ENCODE measurements around the gene DENND4C. TPM values are rescaled to one million over a fixed set of nuclear protein-coding genes. Genes with fewer than 3 reads are reported as not detected.

The DENND4C gene
- total and polyA plus RNA-seq, 2 donors (not counting 1 experiment from before 2014, with no cell fraction given) = 27.4 to 87.0 TPM

GRCh38 chr9:19229595-19230354 is 718 bp upstream of the DENND4C start:
- Histone ChIP-seq H3K4me1 (ENCODE audit: control insufficient read depth, extremely low read depth, insufficient read depth, low read length) (peaks cover 3% of the 10 kb centered on the region), H3K79me2 (ENCODE audit: control insufficient read depth, insufficient read depth, low read length) (peaks cover 40% of the 10 kb centered on the region), H3K9me3 (ENCODE audit: control insufficient read depth, insufficient read depth, low read depth, low read length) (no peaks in the 10 kb centered on the region), H3K27ac (ENCODE audit: insufficient read depth, low read length) (no peak overlapping the region), H3K9ac (ENCODE audit: insufficient read depth, low read length) (peak overlapping the region; percentile 24), H3K27me3 (ENCODE audit: control insufficient read depth, insufficient read depth, low read length) (no peaks in the 10 kb centered on the region), H2AFZ (ENCODE audit: low read length) (peak overlapping the region; percentile 95), H4K20me1 (ENCODE audit: control insufficient read depth, extremely low read depth, insufficient read depth, low read length) (no peaks in the 10 kb centered on the region), H3K4me2 (ENCODE audit: extremely low read depth, insufficient read depth, low read length) (peak overlapping the region; percentile 55), H3K36me3 (ENCODE audit: control insufficient read depth, insufficient read depth, low read length) (no peaks in the 10 kb centered on the region), H3K4me3 (replicated peaks in 1 of 4; ENCODE audit: control extremely low read depth in 1 of 4, insufficient read depth in 1 of 4, low read depth in 3 of 4, low read length in 4 of 4) (peak overlapping the region; percentile 60 to 97 (median 81))
- DNase-seq (ENCODE audit: low read depth in 2 of 2) = no peak
- no peak for TF ChIP-seq EZH2 (IDR thresholded peaks at IDR 0.05; ENCODE audit: low read length, missing control alignments)

- Histone ChIP-seq H3K4me2 (ENCODE audit: extremely low read depth, insufficient read depth, low read length) (peak overlapping the region; percentile 95), H3K4me1 (ENCODE audit: control insufficient read depth, extremely low read depth, insufficient read depth, low read length) (peaks cover 3% of the 10 kb centered on the region), H3K36me3 (ENCODE audit: control insufficient read depth, insufficient read depth, low read length) (no peaks in the 10 kb centered on the region), H3K4me3 (replicated peaks in 1 of 4; ENCODE audit: control extremely low read depth in 1 of 4, insufficient read depth in 1 of 4, low read depth in 3 of 4, low read length in 4 of 4) (peak overlapping the region; percentile 82 to 97 (median 96)), H3K79me2 (ENCODE audit: control insufficient read depth, insufficient read depth, low read length) (peaks cover 52% of the 10 kb centered on the region), H3K27ac (ENCODE audit: insufficient read depth, low read length) (peak overlapping the region; percentile 86), H4K20me1 (ENCODE audit: control insufficient read depth, extremely low read depth, insufficient read depth, low read length) (no peaks in the 10 kb centered on the region), H3K9me3 (ENCODE audit: control insufficient read depth, insufficient read depth, low read depth, low read length) (no peaks in the 10 kb centered on the region), H3K9ac (ENCODE audit: insufficient read depth, low read length) (peak overlapping the region; percentile 93), H3K27me3 (ENCODE audit: control insufficient read depth, insufficient read depth, low read length) (no peaks in the 10 kb centered on the region), H2AFZ (ENCODE audit: low read length) (peak overlapping the region; percentile 70)
- no peak for TF ChIP-seq CTCF (conservative IDR thresholded peaks at IDR 0.05 in 1 of 2, IDR thresholded peaks at IDR 0.05 in 1 of 2; ENCODE audit: low read depth in 1 of 2, low read length in 2 of 2)
- TF ChIP-seq EZH2 (IDR thresholded peaks at IDR 0.05; ENCODE audit: low read length, missing control alignments) = no peak
- peak; percentile 26 to 33 for DNase-seq (ENCODE audit: low read depth in 2 of 2)
Measured at GRCh38 chr9:19231126-19231903, 822 bp downstream of the DENND4C start.

GRCh38 chr9:19231904-19232822 is 1.7 kb downstream of the DENND4C start:
- H3K27ac ChIP-seq (ENCODE audit: insufficient read depth, low read length) = peak overlapping the region; percentile 86
- peak overlapping the region; percentile 93 for H3K9ac ChIP-seq (ENCODE audit: insufficient read depth, low read length)
- TF ChIP-seq CTCF (conservative IDR thresholded peaks at IDR 0.05 in 1 of 2, IDR thresholded peaks at IDR 0.05 in 1 of 2; ENCODE audit: low read depth in 1 of 2, low read length in 2 of 2) (no peak), EZH2 (IDR thresholded peaks at IDR 0.05; ENCODE audit: low read length, missing control alignments) (no peak)
- H3K79me2 ChIP-seq (ENCODE audit: control insufficient read depth, insufficient read depth, low read length) = peaks cover 55% of the 10 kb centered on the region
- no peaks in the 10 kb centered on the region for H3K27me3 ChIP-seq (ENCODE audit: control insufficient read depth, insufficient read depth, low read length)
- H3K4me3 ChIP-seq (replicated peaks in 1 of 4; ENCODE audit: control extremely low read depth in 1 of 4, insufficient read depth in 1 of 4, low read depth in 3 of 4, low read length in 4 of 4) = peak overlapping the region; percentile 82 to 97 (median 96)
- no peaks in the 10 kb centered on the region for H4K20me1 ChIP-seq (ENCODE audit: control insufficient read depth, extremely low read depth, insufficient read depth, low read length)
- H3K36me3 ChIP-seq (ENCODE audit: control insufficient read depth, insufficient read depth, low read length) = no peaks in the 10 kb centered on the region
- peak overlapping the region; percentile 95 for H3K4me2 ChIP-seq (ENCODE audit: extremely low read depth, insufficient read depth, low read length)
- no peaks in the 10 kb centered on the region for H3K9me3 ChIP-seq (ENCODE audit: control insufficient read depth, insufficient read depth, low read depth, low read length)
- peaks cover 3% of the 10 kb centered on the region for H3K4me1 ChIP-seq (ENCODE audit: control insufficient read depth, extremely low read depth, insufficient read depth, low read length)
- peak in 1 of 2 donors; percentile 15 for DNase-seq (ENCODE audit: low read depth in 2 of 2)
- H2AFZ ChIP-seq (ENCODE audit: low read length) = peak overlapping the region; percentile 12

Measured in fibroblast of lung (primary cell).